Endometrial microvascular endothelial cells (primary cell): ENCODE measurements around the gene ZFP90. TPM values are rescaled to one million over a fixed set of nuclear protein-coding genes. Genes with fewer than 3 reads are reported as not detected.
"Not testable (repeated sequence)": the region's sequence is repeated elsewhere in the genome, so short reads cannot be mapped to it uniquely, and the experiment has no call there.

ENCODE experiments used
- in situ Hi-C: cut with HindIII; loops from 2 replicates; pipeline ENCODE4 v1.10.0; 2017; ENCODE audit warnings: low sequenced_read_pairs, low pct_unique_long_range_greater_than_20kb; ENCODE audit errors: inconsistent ontology term
- total RNA-seq: library from RNA; depleted of rRNA; stranded (reverse); fragments of >200 nt; gene quantifications from one replicate; pipeline ENCODE4 v1.2.3, GENCODE V29; 2015; ENCODE audit errors: inconsistent ontology term

Gene ZFP90
- total RNA-seq, 1 donor from 2014 or later, result 28.2 TPM

DNA sequence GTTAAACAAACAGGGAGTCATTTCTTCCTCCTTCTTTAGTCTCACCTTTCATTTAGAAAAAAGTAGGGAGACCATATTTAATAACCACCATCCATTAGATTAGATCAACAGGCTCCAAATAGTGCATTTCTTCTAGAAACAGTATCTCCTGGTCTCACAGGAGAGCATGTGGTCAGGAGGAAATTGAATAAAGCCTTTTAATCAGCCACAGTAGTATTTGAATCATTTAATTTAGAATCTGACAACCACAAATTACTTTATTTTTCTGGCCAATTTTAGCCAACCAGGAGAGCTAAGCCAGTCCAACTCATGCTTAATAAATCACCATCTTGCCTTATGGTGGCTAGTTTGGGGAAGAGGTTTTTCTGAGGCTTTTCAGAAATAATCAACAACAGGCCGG lies 26.3 kb upstream of the ZFP90 start:
- in situ Hi-C loops, result no loop called here

DNA sequence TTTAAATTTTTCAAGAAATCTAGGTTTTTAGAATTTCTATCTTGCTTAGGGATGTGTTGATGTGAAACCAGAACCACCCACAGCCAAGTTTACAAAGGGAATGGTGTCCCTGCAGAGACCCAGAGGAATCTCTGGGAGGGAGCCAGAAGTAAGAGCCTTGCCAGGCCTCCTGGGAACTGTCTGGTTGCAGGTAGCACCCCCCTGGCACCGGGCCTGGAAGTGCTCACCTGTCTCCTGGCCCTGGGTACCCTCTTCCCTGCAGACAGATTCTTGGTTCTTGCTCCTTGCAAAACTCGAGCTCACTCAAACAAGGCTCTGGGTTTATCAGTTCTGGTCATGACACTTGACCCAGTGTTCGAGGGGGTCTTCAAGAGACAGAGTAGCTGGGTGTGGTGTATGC lies 24.6 kb upstream of the ZFP90 start:
- in situ Hi-C loops, result no loop called here

DNA sequence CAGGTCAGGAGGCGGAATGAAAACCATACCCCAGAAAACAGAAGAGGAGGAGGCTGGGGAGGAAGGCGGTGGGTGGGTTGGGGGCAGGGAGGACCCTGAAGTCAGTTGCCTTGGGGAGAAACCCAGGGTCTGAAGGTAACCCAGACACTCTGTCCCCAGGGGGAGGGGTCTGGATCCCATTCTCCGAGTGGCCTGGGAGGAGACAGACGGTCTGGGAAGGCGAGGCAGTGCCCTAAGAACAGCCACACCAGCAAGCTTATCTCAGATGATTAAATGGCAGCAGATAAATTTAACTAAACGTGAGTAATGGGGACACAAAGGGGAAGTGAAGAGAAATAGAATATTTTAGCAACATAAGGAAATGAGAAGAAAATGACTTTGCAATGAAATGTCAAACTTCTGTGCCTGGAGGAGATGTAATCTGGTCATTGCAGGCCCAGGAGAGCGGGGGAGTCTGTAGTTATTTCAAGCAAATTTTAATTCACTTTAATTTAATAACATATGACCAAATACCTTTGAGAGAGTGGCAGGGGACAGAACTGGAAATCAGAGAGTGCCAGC lies 21.4 kb upstream of the ZFP90 start:
- in situ Hi-C loops, result no loop called here

- in situ Hi-C loops, result no loop called here
Measured at GRCh38 chr16:68519225-68519745, 19.8 kb upstream of the ZFP90 start.

- in situ Hi-C loops, result no loop called here
Measured at GRCh38 chr16:68520649-68521086, 18.4 kb upstream of the ZFP90 start.

- in situ Hi-C loops, result no loop called here
Measured at GRCh38 chr16:68524069-68524820, 14.8 kb upstream of the ZFP90 start.

DNA sequence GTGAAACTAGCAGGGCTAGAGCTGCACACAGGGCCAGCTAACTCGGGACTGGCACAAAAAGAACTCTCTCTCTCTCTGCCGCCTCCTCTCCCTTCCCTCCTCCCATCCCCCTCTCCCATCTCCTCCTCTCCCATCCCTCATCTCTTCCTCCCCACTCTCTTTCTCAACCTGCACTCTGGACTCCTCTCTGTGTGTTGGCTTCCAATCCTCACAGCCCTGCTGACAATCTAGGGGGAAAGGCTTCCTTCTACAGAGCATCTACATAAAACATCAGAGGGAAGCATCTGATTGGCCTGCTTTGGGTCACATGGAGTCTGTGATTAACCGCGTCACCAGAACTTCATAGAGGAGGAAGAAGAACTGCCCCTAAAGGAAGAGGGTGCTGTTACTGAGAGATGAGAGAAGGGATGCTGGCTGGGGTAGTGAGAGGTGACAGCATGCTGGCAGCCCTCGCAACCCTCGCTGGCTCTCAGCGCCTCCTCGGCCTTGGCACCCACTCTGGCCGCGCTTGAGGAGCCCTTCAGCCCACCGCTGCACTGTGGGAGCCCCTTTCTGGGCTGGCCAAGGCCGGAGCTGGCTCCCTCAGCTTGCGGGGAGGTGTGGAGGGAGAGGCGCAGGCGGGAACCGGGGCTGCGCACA lies 12.8 kb upstream of the ZFP90 start:
- in situ Hi-C loops, result no loop called here

GRCh38 chr16:68526782-68527145 lies 12.3 kb upstream of the ZFP90 start:
- in situ Hi-C loops, result no loop called here

DNA sequence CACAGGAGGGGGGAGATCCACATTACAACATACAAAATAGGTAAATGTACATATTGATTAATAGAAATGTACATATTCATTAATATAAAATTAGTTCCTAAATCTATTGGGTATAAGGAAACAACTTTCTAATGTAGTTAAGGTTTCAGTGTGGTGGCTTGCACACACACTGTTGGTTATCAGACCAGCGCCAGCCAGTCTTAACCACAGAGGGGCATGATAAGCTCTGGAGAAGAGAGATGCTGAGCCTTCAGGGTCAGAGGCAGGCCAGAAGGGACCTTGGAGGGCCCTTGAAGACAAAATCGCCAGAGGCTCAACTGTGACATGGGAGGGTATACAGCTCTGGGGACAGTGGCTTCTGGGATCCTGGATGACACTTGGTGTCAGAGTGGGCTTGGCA lies 10.9 kb upstream of the ZFP90 start:
- in situ Hi-C loops, result no loop called here

DNA sequence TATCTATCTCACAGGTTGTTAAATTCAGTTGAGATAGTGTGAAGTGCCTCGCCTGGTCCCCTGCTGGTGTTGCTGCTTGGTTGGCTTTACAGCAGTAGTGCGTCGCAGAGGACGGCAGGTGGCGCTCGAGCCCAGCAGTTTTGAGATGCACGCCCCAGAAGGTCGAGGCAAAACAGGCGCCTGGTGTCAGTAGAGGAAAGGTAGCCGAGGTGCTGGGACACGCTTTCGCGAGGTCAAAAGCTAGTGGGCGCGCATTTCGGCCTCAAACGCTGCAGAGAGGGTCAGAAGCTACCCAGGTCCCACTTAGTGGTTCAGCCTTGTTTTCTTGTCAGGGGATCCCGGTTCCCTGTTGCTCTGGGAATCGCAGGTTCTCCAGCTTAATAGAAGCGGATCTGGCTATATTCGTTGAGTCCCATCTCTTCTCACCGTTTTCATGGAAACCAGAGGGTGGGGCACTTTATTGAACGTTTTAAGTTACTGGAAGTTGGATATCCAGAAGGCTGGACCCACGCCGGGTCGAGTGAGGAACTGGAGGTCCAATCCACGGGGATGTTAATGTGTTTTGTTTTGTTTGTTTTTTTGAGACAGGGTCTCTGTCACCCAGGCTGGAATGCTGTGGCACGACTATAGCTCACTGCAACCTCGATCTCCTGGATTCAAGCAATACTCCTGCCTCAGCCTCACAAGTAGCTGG lies 10.3 kb upstream of the ZFP90 start:
- in situ Hi-C loops, result no loop called here

DNA sequence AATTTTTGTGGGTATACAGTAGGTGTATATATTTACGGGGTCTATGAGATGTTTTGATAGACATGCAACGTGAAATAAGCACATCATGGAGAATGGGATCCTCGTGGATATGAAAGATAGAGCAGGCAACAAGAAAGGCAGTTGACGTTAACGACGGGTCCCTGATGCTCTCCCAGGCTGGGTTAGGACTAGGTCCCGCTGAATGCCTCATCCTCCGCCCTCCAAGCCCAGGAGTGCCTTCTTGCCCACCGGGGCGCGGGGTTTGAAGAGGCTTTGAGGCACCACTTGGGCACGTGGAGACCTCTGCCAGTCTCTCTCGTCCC lies 9.5 kb upstream of the ZFP90 start:
- in situ Hi-C loops, result no loop called here

- in situ Hi-C loops, result no loop called here
Measured at GRCh38 chr16:68529931-68530701, 9.0 kb upstream of the ZFP90 start.

DNA sequence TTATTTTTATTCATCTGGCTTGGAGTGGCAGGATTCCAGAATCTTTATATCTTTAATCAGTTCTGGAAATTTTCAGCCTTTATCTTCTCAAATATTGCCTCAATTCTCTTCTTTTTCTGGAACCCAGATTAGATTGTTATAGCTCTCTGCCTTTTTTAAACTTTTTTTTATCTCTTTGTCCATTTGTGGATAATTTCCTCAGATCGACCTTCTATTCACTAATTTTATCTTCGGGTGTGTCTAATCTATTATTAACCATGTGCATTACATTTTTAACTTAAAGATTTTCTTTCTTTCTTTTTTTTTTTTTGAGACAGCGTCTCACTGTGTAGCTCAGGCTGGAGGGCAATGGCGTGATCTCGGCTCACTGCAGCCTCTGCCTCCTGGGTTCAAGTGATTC lies 5.2 kb upstream of the ZFP90 start:
- in situ Hi-C loops, result no loop called here

- in situ Hi-C loops, result no loop called here
Measured at GRCh38 chr16:68535331-68535730, 3.8 kb upstream of the ZFP90 start.

GRCh38 chr16:68539711-68540239 lies 684 bp downstream of the ZFP90 start:
- in situ Hi-C loops, result no loop called here

DNA sequence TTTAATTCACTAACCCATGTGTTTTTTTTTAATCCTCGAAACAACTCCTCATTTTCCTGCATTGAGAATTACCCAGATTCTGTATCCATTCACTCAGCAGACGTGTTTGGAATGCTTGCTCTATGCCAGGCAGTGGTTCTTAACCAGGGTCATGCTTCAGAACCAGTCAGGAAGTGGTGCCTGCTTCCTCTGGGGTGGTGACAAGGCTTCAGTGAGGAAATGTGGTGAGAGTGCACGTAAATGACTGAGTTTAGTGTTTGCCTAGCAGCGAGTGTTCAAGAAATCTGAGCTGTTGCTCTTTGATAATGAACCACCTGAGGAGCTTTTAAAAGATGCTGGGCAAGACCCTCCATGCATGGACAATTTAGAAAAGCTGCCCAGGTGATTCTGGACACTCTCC lies 9.9 kb downstream of the ZFP90 start:
- in situ Hi-C loops, result no loop called here

DNA sequence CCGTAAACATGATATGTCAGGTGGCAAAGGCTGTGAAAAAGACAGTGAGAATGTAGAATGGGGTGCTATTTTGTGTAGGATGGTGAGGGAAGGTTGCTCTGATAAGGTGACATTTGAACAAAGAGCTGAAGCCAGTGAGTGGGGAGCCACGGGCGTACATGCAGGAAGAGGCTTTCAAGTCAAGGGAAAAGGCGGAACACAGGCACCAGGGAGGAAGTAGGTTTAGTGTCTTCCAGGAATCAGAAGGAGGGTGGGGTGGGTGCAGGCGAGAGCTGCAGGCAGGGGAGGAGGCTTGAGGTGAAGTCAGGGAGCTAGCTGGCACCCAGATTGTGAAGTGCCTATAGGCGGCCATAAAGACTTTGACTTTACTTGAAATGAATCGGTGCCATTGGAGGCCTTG lies 14.1 kb downstream of the ZFP90 start:
- in situ Hi-C loops, result no loop called here

DNA sequence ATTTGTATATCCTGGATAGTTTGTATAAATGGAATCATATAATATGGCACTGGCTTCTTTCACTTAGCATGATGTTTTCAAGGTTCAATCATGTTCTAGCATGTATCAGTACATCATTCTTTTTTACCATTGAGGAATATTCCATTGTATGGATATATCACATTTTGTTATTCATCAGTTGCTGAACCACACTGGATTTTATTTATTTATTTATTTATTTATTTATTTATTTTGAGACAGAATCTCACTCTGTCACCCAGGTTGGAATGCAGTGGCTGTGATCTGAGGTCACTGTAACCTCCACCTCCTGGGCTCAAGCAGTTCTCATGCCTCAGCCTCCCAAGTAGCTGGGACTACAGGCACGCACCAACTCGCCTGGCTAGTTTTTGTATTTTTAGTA lies 21.2 kb downstream of the ZFP90 start:
- in situ Hi-C loops, result not testable (repeated sequence)
